Sigmoid colon (tissue), 7 donors: Measurements from ENCODE around the gene USP31. TPM values are rescaled to one million over a fixed set of nuclear protein-coding genes. Genes with fewer than 3 reads are reported as not detected.

Experiments
- DNase-seq: peaks from one replicate; pipeline ENCODE4 v3.0.0-alpha.2; 2019
- H3K27ac ChIP-seq, 4 donors: fragments of 200-600 bp; sonication (generic); one replicate each; pipeline ENCODE4 v1.5.1; 2016 to 2019; ENCODE audit warnings: mild to moderate bottlenecking in 1 of 4
- H3K27me3 ChIP-seq, 3 donors: fragments of 200-600 bp; sonication (generic); one replicate each; pipeline ENCODE4 v1.5.1; 2019; ENCODE audit warnings: mild to moderate bottlenecking in 1 of 3
- H3K36me3 ChIP-seq, 4 donors: fragments of 200-600 bp; sonication (generic); one replicate each; pipeline ENCODE4 v1.5.1; 2016 to 2019
- H3K4me1 ChIP-seq, 4 donors: fragments of 200-600 bp; sonication (generic); one replicate each; pipeline ENCODE4 v1.5.1; 2017 to 2019
- H3K4me3 ChIP-seq, 4 donors: fragments of 200-600 bp; sonication (generic); one replicate each; pipeline ENCODE4 v1.5.1; 2017 to 2019; ENCODE audit warnings: mild to moderate bottlenecking in 2 of 4, moderate library complexity in 1 of 4
- H3K9me3 ChIP-seq, 4 donors: fragments of 200-600 bp in 3 of 4; sonication (generic) in 3 of 4; one replicate each; pipeline versions ENCODE4 v1.5.1 to v1.6.1; 2013 to 2019
- EP300 ChIP-seq, 4 donors: sonication (generic); formaldehyde crosslinking; IDR thresholded peaks; one replicate each; pipeline ENCODE4 v1.6.1; 2017; ENCODE audit warnings: antibody characterized with exemption in 4 of 4
- POLR2A ChIP-seq, 2 donors: fragments of 450-650 bp; IDR thresholded peaks; one replicate each; pipeline ENCODE4 v1.6.1; 2016; ENCODE audit warnings: antibody characterized with exemption in 2 of 2, mild to moderate bottlenecking in 2 of 2, moderate library complexity in 2 of 2
- POLR2AphosphoS5 ChIP-seq, 4 donors: sonication (generic); formaldehyde crosslinking; IDR thresholded peaks; one replicate each; pipeline ENCODE4 v1.6.1; 2017; ENCODE audit warnings: antibody characterized with exemption in 4 of 4
- WGBS, 2 donors: extraction: QIAGEN DNeasy Blood & Tissue Kit; methylation state at CpG; one replicate each; pipeline ENCODE4 v1.1.7; 2013; 5-methylcytosine and 5-hydroxymethylcytosine counted together
- intact Hi-C: fragments of 100-400 bp; cut with DNase I; formaldehyde crosslinking; loops from one replicate; pipeline ENCODE4 v1.15.1; 2023
- polyA plus RNA-seq, 3 donors: library from polyadenylated mRNA; stranded (reverse); fragments of 200-250 nt; gene quantifications; one replicate each; pipeline ENCODE4 v1.2.3, GENCODE V29; 2013
- total RNA-seq, 4 donors: library from RNA; depleted of rRNA; stranded (reverse); fragments of >200 nt; gene quantifications; one replicate each; pipeline ENCODE4 v1.1.0, GENCODE V29; 2016
- TF ChIP-seq, protein P1 (sequence below), 4 experiments: fragments of 450-650 bp in 3 of 4; fragments of 200-600 bp in 1 of 4; IDR thresholded peaks; one replicate each; pipeline ENCODE4 v1.5.1; 2016 to 2019; ENCODE audit warnings: antibody characterized with exemption in 4 of 4, mild to moderate bottlenecking in 3 of 4, moderate library complexity in 2 of 4
- donor health status: healthy with polysubstance abuse.
- donor health status: Bipolar disorder and iron deficiency.
- donor health status: healthy.

The USP31 gene
- total and polyA plus RNA-seq, 7 donors = 0.60 to 21.0 (median 12.7) TPM

DNA sequence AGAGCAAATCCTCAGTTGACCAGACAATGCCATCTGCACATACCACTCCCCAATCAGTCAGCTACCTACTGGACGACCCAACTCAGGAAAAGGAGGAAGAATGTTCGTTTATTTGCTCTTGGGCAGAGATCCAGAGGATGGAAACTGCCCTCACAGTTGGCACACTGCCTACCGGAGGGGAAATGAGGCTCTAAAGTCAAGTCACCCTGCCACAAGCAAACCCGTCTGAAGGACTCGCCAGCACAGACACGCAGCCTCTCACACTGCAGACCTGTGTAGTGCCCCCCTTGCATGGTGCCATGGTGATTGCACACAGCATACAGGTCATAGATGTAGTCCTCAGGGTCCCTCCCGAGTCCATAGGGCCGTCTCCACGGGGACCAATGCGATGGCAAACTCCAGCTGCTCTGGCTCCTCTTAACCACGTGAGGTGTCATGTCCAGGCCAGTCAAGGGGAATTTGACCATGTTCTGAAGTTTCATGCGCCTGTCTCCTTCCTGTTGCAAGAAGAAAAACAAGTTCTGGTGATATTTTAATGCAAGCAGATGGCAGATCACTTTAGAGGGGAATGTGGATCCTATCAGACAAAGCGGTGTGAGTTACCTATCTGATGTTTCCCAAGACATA is 69.5 kb downstream of the USP31 start:
- DNase-seq = no peak
- H3K27ac ChIP-seq = no peak overlapping the region
- no peak for TF ChIP-seq POLR2AphosphoS5 (IDR thresholded peaks at IDR 0.05)
- TF ChIP-seq EP300 (IDR thresholded peaks at IDR 0.05) = no peak
- no peak for TF ChIP-seq POLR2A (IDR thresholded peaks at IDR 0.05)
- TF ChIP-seq, protein P1, sequence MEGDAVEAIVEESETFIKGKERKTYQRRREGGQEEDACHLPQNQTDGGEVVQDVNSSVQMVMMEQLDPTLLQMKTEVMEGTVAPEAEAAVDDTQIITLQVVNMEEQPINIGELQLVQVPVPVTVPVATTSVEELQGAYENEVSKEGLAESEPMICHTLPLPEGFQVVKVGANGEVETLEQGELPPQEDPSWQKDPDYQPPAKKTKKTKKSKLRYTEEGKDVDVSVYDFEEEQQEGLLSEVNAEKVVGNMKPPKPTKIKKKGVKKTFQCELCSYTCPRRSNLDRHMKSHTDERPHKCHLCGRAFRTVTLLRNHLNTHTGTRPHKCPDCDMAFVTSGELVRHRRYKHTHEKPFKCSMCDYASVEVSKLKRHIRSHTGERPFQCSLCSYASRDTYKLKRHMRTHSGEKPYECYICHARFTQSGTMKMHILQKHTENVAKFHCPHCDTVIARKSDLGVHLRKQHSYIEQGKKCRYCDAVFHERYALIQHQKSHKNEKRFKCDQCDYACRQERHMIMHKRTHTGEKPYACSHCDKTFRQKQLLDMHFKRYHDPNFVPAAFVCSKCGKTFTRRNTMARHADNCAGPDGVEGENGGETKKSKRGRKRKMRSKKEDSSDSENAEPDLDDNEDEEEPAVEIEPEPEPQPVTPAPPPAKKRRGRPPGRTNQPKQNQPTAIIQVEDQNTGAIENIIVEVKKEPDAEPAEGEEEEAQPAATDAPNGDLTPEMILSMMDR (IDR thresholded peaks at IDR 0.05) = no peak
- no peaks in the 10 kb centered on the region for H3K27me3 ChIP-seq
- no peaks in the 10 kb centered on the region for H3K9me3 ChIP-seq
- H3K4me3 ChIP-seq = no peak overlapping the region
- peaks cover 6 to 74% (median 17%) of the 10 kb centered on the region in 4 donors for H3K36me3 ChIP-seq
- intact Hi-C loops = loop anchor here (5.0 kb wide), 2 partner anchors 33 to 78 kb away; no protein-coding TSS in a partner anchor
- 24 to 64% methylated on average over 13 of the region's 13 CpGs for WGBS, 2 donors
- no peaks in the 10 kb centered on the region for H3K4me1 ChIP-seq

DNA sequence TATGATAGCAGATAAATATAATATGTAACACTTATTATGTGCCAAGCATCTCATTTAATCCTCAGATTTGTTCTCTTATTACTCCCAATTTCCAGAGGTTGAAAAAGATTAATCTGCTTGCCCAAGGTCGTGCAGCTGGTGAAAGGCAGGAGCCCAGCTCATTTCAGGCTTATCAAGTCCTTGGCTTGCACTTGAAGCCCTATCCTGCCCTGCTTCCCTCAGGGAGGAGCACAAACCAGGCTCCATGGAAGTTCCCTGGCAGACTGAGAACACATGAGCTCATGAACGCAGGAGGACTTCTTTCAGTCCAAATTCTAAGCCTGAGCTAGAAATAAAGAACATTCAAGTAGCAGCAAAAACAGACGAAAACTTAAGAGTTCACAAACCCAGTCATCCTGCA is 74.8 kb downstream of the USP31 start:
- intact Hi-C loops = no loop called here
- H3K27ac ChIP-seq = no peak overlapping the region
- peaks cover 0 to 30% (median 25%) of the 10 kb centered on the region in 4 donors for H3K4me1 ChIP-seq
- 83 to 91% methylated on average over 3 of the region's 3 CpGs for WGBS, 2 donors
- peaks cover under 1 to 49% (median 12%) of the 10 kb centered on the region in 4 donors for H3K36me3 ChIP-seq
- no peak overlapping the region for H3K4me3 ChIP-seq
- DNase-seq = no peak
- no peaks in the 10 kb centered on the region for H3K9me3 ChIP-seq
- TF ChIP-seq POLR2AphosphoS5 (IDR thresholded peaks at IDR 0.05) (no peak), EP300 (IDR thresholded peaks at IDR 0.05) (no peak), POLR2A (IDR thresholded peaks at IDR 0.05) (no peak)
- TF ChIP-seq, protein P1 (IDR thresholded peaks at IDR 0.05) = no peak
- H3K27me3 ChIP-seq = no peaks in the 10 kb centered on the region

DNA sequence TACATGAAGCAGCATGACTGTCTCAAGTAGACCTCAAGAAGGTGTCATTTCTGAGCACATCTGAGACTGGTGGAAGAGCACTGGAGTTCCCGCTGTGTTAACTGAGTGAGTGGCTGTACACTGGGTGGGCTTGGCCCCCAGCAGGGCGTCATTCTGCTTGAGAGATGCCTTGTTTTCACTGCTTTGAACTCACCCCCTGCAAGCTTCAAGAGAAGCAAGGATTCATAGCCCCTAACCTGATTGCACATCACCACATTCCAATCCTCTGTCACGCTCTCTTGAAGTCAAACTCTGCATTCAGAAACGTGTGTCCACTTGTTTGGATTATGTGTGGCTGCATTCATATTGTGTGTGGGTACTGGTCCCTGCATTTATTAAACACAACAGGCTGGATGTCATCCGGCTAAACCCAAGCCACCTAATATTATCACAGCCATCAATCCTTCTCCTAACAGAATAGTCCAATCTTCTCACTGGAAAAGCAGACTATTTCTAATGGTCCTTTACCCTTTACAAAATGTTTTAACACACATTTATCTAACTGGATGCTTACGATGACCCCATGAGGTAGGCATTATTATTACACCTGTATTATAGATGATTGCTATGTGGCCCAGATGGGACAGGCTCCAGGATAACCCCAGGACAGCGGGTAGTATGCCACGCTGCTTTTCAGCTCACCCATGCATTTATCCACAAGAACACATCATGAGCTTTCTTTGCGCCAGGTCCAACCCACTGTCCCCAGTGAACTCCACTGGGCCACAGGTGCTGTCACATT is 76.3 kb downstream of the USP31 start:
- TF ChIP-seq, protein P1 (IDR thresholded peaks at IDR 0.05) = no peak
- no peak for TF ChIP-seq EP300 (IDR thresholded peaks at IDR 0.05)
- TF ChIP-seq POLR2A (IDR thresholded peaks at IDR 0.05) = no peak
- no peak for TF ChIP-seq POLR2AphosphoS5 (IDR thresholded peaks at IDR 0.05)
- intact Hi-C loops = no loop called here
- H3K27me3 ChIP-seq = no peaks in the 10 kb centered on the region
- H3K36me3 ChIP-seq = peaks cover 11 to 49% (median 22%) of the 10 kb centered on the region in 4 donors
- H3K4me3 ChIP-seq = no peak overlapping the region
- WGBS, 2 donors = 88 to 93% methylated on average over 9 of the region's 9 CpGs
- peak overlapping the region; percentile 50 to 83 (median 76) for H3K27ac ChIP-seq
- peaks cover 0 to 30% (median 25%) of the 10 kb centered on the region in 4 donors for H3K4me1 ChIP-seq
- no peak for DNase-seq
- no peaks in the 10 kb centered on the region for H3K9me3 ChIP-seq

- Histone ChIP-seq H3K36me3 (peaks cover 11 to 50% (median 29%) of the 10 kb centered on the region in 4 donors), H3K4me1 (peaks cover 0 to 30% (median 25%) of the 10 kb centered on the region in 4 donors), H3K9me3 (no peaks in the 10 kb centered on the region), H3K27ac (peak overlapping the region; percentile 50 to 83 (median 76)), H3K4me3 (peak overlapping the region in 1 of 4 donors; percentile 6), H3K27me3 (no peaks in the 10 kb centered on the region)
- peak; percentile 92 for DNase-seq
- TF ChIP-seq POLR2AphosphoS5 (IDR thresholded peaks at IDR 0.05) = peak in 1 of 4 donors; percentile 34
- TF ChIP-seq, protein P1 (IDR thresholded peaks at IDR 0.05) = no peak
- intact Hi-C loops = no loop called here
- WGBS, 2 donors = 28 to 72% methylated on average over 13 of the region's 13 CpGs
Observed at GRCh38 chr16:23072084-23072599, 77.1 kb downstream of the USP31 start.
